ENCODE data around the gene NOTCH1.

DNA sequence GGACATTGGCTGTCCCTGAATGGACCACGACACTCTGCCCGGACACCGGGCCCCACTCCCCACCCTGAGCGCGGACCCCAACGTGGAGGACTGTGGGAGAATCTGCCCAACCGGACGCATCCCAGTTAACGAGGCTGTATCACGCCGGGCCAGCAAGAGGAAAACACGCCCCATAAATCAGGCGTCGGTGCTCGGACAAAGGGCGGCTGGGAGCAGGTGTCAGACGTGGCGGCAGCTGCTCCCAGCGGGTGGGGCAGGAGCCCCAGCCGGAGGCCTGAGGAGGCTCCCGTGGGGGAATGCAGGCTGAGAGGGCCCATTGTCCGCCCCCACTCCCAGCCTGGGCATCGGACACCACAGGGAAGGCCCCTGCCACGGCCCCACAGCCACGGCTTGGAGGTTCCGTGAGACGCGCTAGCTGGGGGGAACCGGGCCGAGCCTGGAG, 19.2 kb downstream of the NOTCH1 start:
- TF ChIP-seq, protein P1, sequence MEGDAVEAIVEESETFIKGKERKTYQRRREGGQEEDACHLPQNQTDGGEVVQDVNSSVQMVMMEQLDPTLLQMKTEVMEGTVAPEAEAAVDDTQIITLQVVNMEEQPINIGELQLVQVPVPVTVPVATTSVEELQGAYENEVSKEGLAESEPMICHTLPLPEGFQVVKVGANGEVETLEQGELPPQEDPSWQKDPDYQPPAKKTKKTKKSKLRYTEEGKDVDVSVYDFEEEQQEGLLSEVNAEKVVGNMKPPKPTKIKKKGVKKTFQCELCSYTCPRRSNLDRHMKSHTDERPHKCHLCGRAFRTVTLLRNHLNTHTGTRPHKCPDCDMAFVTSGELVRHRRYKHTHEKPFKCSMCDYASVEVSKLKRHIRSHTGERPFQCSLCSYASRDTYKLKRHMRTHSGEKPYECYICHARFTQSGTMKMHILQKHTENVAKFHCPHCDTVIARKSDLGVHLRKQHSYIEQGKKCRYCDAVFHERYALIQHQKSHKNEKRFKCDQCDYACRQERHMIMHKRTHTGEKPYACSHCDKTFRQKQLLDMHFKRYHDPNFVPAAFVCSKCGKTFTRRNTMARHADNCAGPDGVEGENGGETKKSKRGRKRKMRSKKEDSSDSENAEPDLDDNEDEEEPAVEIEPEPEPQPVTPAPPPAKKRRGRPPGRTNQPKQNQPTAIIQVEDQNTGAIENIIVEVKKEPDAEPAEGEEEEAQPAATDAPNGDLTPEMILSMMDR (IDR thresholded peaks at IDR 0.05; ENCODE audit: poor library complexity, severe bottlenecking) = no peak
- TF ChIP-seq SMC3 (conservative IDR thresholded peaks at IDR 0.05; ENCODE audit: poor library complexity) (no peak), POLR2AphosphoS5 (IDR thresholded peaks at IDR 0.05) (no peak), EZH2 (IDR thresholded peaks at IDR 0.05; ENCODE audit: borderline replicate concordance, insufficient read depth, low read length, poor library complexity, severe bottlenecking) (no peak), EP300 (conservative IDR thresholded peaks at IDR 0.05; ENCODE audit: poor library complexity, severe bottlenecking) (no peak), MXI1 (conservative IDR thresholded peaks at IDR 0.05; ENCODE audit: poor library complexity, severe bottlenecking) (no peak), TAF1 (IDR thresholded peaks at IDR 0.05; ENCODE audit: low read depth) (no peak)
- TF ChIP-seq, protein P2, sequence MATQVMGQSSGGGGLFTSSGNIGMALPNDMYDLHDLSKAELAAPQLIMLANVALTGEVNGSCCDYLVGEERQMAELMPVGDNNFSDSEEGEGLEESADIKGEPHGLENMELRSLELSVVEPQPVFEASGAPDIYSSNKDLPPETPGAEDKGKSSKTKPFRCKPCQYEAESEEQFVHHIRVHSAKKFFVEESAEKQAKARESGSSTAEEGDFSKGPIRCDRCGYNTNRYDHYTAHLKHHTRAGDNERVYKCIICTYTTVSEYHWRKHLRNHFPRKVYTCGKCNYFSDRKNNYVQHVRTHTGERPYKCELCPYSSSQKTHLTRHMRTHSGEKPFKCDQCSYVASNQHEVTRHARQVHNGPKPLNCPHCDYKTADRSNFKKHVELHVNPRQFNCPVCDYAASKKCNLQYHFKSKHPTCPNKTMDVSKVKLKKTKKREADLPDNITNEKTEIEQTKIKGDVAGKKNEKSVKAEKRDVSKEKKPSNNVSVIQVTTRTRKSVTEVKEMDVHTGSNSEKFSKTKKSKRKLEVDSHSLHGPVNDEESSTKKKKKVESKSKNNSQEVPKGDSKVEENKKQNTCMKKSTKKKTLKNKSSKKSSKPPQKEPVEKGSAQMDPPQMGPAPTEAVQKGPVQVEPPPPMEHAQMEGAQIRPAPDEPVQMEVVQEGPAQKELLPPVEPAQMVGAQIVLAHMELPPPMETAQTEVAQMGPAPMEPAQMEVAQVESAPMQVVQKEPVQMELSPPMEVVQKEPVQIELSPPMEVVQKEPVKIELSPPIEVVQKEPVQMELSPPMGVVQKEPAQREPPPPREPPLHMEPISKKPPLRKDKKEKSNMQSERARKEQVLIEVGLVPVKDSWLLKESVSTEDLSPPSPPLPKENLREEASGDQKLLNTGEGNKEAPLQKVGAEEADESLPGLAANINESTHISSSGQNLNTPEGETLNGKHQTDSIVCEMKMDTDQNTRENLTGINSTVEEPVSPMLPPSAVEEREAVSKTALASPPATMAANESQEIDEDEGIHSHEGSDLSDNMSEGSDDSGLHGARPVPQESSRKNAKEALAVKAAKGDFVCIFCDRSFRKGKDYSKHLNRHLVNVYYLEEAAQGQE (IDR thresholded peaks at IDR 0.05; ENCODE audit: borderline replicate concordance) = no peak
